Right cardiac atrium (tissue), 5 donors: ENCODE measurements around the gene PPIH. TPM values are rescaled to one million over a fixed set of nuclear protein-coding genes. Genes with fewer than 3 reads are reported as not detected.
"Not testable (repeated sequence)": the region's sequence is repeated elsewhere in the genome, so short reads cannot be mapped to it uniquely, and the experiment has no call there.

Source experiments
- ATAC-seq, 2 donors: fragments of 200-7000 bp; cut with Tn5 transposase; one replicate each; pipeline versions ENCODE4 v1.8.0 to v1.9.1; 2020; ENCODE audit warnings: moderate library complexity in 2 of 2, mild to moderate bottlenecking in 1 of 2
- DNase-seq, 3 donors: peaks; one replicate each; pipeline ENCODE4 v3.0.0-alpha.2; 2020
- H3K27ac ChIP-seq: one replicate; pipeline ENCODE4 v1.5.1; 2013; ENCODE audit warnings: mild to moderate bottlenecking, low read length, control low read depth, moderate library complexity
- H3K27me3 ChIP-seq: one replicate; pipeline ENCODE4 v1.6.1; 2013; ENCODE audit not compliant: control insufficient read depth, insufficient read depth
- H3K4me1 ChIP-seq: one replicate; pipeline ENCODE4 v1.6.1; 2013; ENCODE audit warnings: low read length; ENCODE audit not compliant: control insufficient read depth, insufficient read depth
- H3K4me3 ChIP-seq: one replicate; pipeline ENCODE4 v1.5.1; 2013; ENCODE audit warnings: low read length, control low read depth
- H3K9me3 ChIP-seq: one replicate; pipeline ENCODE4 v1.6.1; 2013; ENCODE audit warnings: low read length; ENCODE audit not compliant: control insufficient read depth
- WGBS: extraction: QIAGEN DNeasy Blood & Tissue Kit; methylation state at CpG from one replicate; pipeline ENCODE4 v1.1.7; 2013; 5-methylcytosine and 5-hydroxymethylcytosine counted together
- intact Hi-C, 4 donors: fragments of 100-400 bp; cut with DNase I; formaldehyde crosslinking; loops; one replicate each; pipeline versions ENCODE4 v1.11.0 to v1.14.0; 2022 to 2023
- polyA plus RNA-seq: library from polyadenylated mRNA; stranded (reverse); fragments of 200-250 nt; gene quantifications from one replicate; pipeline ENCODE4 v1.2.3, GENCODE V29; 2013
- total RNA-seq, 4 donors: library from RNA; stranded (reverse); fragmentation: NEBNext Ultra II Directional; extraction: Animal tissue kit (Norgen Biotek cat#: 25700); gene quantifications; one replicate each; pipeline ENCODE4 v1.2.1, GENCODE V29; 2021
- donor health status: healthy with polysubstance abuse.
- donor health status: DM: no; HTN: yes; CAD: no.
- donor health status: DM: no; HTN: no; CAD: no.
- donor health status: DM: no; HTN: yes; CAD: no; lungs with severe emphysema.
- donor health status: DM: yes; HTN: yes; CAD: no.

The PPIH gene
- total and polyA plus RNA-seq, 5 donors, result 18.7 to 27.5 (median 20.7) TPM

GRCh38 chr1:42669936-42670335 lies 11.7 kb downstream of the PPIH start:
- Histone ChIP-seq H3K4me3 (no peak overlapping the region), H3K9me3 (no peaks in the 10 kb centered on the region), H3K4me1 (no peaks in the 10 kb centered on the region), H3K27me3 (no peaks in the 10 kb centered on the region), H3K27ac (no peak overlapping the region)
- DNase-seq, result no peak
- 82% methylated on average over 3 of the region's 3 CpGs for WGBS
- intact Hi-C loops, result no loop called here
- no peak for ATAC-seq

GRCh38 chr1:42670425-42670824 lies 12.2 kb downstream of the PPIH start:
- Histone ChIP-seq H3K4me3 (no peak overlapping the region), H3K27me3 (no peaks in the 10 kb centered on the region), H3K4me1 (no peaks in the 10 kb centered on the region), H3K9me3 (no peaks in the 10 kb centered on the region), H3K27ac (no peak overlapping the region)
- intact Hi-C loops, result no loop called here
- WGBS, result 95% methylated on average over 4 of the region's 4 CpGs
- DNase-seq, result no peak
- ATAC-seq, result no peak

- Histone ChIP-seq H3K4me3 (no peak overlapping the region), H3K9me3 (no peaks in the 10 kb centered on the region), H3K4me1 (no peaks in the 10 kb centered on the region), H3K27ac (peak overlapping the region; percentile 91), H3K27me3 (no peaks in the 10 kb centered on the region)
- DNase-seq, result no peak
- ATAC-seq, result peak; percentile 55 to 68
- intact Hi-C loops, result no loop called here
Measured at GRCh38 chr1:42674214-42674613, 16.0 kb downstream of the PPIH start.

DNA sequence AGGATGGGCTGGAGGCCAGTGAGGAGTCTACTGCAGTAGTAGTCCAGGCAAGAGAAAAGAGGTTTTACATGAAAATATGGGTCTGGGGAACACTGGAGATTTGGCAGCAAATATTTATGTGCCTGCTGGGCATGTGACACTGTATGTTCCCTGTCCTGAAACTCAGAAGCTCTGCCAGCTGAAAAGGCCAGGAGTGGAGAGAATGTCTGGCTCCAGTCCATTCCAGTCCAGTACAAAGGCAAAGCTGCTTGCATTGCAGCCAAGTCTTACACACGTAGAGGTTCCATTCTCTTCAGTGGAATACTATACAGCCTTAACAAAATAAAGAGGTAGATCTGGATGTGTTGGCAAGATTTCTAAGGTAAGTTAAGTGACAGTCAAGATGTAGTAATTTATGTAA lies 16.5 kb downstream of the PPIH start:
- Histone ChIP-seq H3K9me3 (no peaks in the 10 kb centered on the region), H3K4me1 (no peaks in the 10 kb centered on the region), H3K27ac (peak overlapping the region; percentile 91), H3K4me3 (no peak overlapping the region), H3K27me3 (no peaks in the 10 kb centered on the region)
- intact Hi-C loops, result no loop called here
- peak; percentile 74 to 84 for ATAC-seq
- DNase-seq, result no peak
- WGBS, result 17% methylated on average over 1 of the region's 1 CpG

DNA sequence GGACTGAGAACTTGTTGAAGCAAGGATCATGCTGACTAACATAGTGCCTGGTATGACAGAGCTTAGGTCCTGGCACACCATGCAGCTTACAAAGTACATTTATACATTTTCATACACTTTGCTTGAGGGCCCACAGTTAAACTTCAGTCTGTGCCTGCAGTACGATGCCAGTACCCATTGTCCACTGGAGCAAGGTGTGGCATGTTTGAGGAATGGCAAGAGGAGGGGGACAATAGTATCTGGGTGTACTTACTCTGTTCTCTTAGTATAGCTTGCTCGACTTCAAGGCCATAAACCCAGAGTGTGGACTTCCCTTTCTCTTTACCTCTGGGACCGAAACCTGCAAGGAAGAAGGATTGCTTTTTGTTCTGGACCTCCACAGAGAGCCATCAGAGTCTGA lies 17.2 kb downstream of the PPIH start:
- DNase-seq (no peak), ATAC-seq (no peak)
- Histone ChIP-seq H3K4me1 (no peaks in the 10 kb centered on the region), H3K27ac (no peak overlapping the region), H3K9me3 (no peaks in the 10 kb centered on the region), H3K4me3 (no peak overlapping the region), H3K27me3 (no peaks in the 10 kb centered on the region)
- 90% methylated on average over 3 of the region's 3 CpGs for WGBS
- intact Hi-C loops, result no loop called here

DNA sequence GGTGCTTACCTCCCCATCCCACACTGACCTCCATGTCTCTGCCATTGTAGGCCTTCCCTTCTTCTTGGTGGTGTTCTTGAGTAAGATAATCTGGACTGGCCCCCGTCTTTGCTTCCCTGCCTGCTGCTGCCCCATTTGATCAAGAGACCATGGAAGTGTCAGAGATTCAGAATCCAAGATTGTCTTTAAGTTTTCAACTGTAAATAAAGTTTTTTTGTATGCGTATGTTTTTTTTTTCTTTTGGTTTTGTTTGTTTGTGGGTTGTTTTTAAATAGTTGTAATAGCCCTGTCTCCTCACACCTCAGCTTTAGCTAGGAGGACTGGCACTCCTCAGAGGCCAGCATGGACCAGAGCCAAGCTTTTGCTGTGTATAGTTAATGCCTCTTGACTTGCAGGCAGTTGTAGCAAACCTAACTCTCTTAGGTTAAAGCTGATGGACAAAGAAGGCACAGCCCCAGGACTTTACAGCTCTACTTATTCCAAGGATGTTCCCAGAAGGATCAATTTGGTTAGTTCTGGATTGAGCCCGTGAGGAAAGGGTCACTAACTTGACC lies 18.4 kb downstream of the PPIH start:
- Histone ChIP-seq H3K9me3 (no peaks in the 10 kb centered on the region), H3K27ac (peak overlapping the region; percentile 52), H3K4me1 (no peaks in the 10 kb centered on the region), H3K4me3 (no peak overlapping the region), H3K27me3 (no peaks in the 10 kb centered on the region)
- DNase-seq (peak in 2 of 3 donors; percentile 56 to 67), ATAC-seq (peak in 1 of 2 donors; percentile 28)
- WGBS, result 71% methylated on average over 3 of the region's 3 CpGs
- intact Hi-C loops, result no loop called here

GRCh38 chr1:42679364-42679983 lies 21.3 kb downstream of the PPIH start:
- intact Hi-C loops, result no loop called here
- no peak for DNase-seq
- Histone ChIP-seq H3K4me1 (peaks cover 3% of the 10 kb centered on the region), H3K9me3 (no peaks in the 10 kb centered on the region), H3K27me3 (no peaks in the 10 kb centered on the region), H3K4me3 (no peak overlapping the region), H3K27ac (no peak overlapping the region)
- ATAC-seq, result no peak
- WGBS, result 82% methylated on average over 10 of the region's 10 CpGs

DNA sequence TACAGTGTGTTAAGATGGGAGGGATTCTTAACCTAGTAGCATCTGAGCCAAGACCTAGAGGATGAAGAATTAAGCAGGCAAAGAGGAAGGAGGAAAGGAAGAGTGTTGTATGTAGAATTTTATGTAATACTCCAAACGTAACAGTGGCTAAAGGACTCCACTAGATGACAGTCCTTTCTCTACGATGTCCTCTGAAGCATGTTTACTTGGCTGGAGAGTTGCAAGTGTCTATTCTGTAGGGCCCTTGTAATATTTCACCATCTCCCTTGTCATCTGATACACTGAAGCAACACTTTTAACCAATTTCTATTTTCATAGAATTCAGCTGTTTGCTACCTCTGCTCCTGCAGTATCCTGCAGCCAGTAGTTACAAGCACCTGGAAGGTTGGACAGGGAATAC lies 21.8 kb downstream of the PPIH start:
- intact Hi-C loops, result no loop called here
- peaks cover 5% of the 10 kb centered on the region for H3K4me1 ChIP-seq
- no peak overlapping the region for H3K4me3 ChIP-seq
- no peak for DNase-seq
- no peak for ATAC-seq
- 62% methylated on average over 2 of the region's 2 CpGs for WGBS
- no peaks in the 10 kb centered on the region for H3K9me3 ChIP-seq
- no peaks in the 10 kb centered on the region for H3K27me3 ChIP-seq
- H3K27ac ChIP-seq, result no peak overlapping the region

DNA sequence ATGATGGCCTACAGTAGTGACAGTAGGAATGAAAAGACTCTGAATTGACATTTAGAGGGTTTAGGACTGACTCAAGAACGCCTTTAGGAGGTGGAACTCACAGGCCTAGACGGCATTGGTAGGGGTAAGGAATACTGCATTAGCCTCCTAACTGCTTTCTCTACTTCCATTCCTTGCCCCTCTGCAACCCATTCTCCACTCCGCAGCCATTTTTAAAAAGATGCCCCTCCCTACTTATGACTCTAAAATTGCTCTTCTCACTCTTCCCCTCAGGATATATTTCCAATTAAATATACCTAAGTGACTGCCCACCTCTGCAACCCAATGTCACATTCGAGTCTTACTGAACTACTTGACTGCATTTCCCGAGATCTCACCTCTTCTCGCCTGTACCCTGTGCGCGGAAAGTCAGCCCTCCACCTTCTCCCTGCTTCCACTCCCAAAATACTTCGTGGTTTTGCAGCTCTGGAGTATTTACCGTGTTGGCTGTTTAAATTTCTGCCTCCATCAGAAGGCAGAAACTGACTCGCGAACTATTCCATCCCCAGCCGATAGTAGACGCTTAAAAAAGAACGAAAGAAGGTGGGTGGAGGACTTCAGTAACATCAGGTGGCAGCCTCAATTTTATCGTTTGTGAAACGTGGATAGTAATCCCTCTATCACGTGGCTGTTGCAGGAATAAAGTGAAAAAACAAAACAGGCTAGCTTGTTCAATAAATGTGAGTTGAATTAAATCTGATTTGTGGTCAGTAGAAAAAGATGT lies 22.9 kb downstream of the PPIH start:
- Histone ChIP-seq H3K27ac (peak overlapping the region; percentile 50), H3K9me3 (no peaks in the 10 kb centered on the region), H3K27me3 (no peaks in the 10 kb centered on the region), H3K4me1 (peaks cover 5% of the 10 kb centered on the region), H3K4me3 (peak overlapping the region; percentile 56)
- 6% methylated on average over 18 of the region's 18 CpGs for WGBS
- intact Hi-C loops, result no loop called here
- no peak for ATAC-seq
- no peak for DNase-seq

DNA sequence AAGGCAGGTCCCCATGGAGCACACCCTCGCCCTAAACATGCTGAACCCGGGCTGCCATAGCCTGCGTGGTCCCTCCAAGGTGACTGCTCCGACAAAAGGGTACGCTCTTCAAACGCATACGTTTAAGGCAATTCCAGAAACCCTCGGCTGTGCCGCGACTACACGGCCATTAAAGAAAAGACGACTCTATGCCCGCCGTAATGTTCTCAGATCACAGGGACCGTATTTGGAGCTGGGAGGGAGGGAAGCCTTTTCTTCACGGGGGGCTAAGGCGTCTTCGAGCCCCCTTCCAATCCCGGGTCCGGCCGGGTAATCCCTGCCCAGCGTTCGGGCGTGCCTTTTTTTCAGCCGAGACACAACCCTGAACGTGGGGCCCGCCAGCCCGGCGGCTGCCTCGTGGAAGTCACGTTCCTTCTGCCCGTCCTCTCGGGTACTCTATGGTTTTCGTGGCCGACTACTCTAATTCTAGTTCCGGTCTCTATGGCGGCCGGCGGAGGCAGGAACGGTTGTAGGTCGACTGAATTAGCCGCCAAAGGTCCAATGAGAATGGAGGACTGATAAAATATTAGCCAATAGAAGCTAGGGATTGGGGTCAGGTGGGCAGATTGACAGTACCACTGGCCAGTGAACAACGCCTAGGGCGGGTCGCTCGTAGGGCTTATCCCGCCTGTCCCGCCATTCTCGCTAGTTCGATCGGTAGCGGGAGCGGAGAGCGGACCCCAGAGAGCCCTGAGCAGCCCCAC lies 23.7 kb downstream of the PPIH start, which contains the start of gene YBX1:
TSS of gene YBX1 (plus strand) at position 678 of the 743 bp plus-strand sequence. CDS start 148 bp downstream, outside the sequence.
- DNase-seq, result peak; percentile 95 to 98 (median 98)
- peak within 1 kb of the TSS; percentile 90 for H3K27ac ChIP-seq
- H3K4me3 ChIP-seq, result peak within 1 kb of the TSS; percentile 98
- no peaks in the 10 kb centered on the region for H3K27me3 ChIP-seq
- peaks cover 5% of the 10 kb centered on the region for H3K4me1 ChIP-seq
- intact Hi-C loops, result no loop called here
- ATAC-seq, result peak; percentile 98
- H3K9me3 ChIP-seq, result no peaks in the 10 kb centered on the region
- WGBS, result under 1% methylated on average over 54 of the region's 54 CpGs

DNA sequence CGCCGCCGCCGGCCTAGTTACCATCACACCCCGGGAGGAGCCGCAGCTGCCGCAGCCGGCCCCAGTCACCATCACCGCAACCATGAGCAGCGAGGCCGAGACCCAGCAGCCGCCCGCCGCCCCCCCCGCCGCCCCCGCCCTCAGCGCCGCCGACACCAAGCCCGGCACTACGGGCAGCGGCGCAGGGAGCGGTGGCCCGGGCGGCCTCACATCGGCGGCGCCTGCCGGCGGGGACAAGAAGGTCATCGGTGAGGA lies 24.2 kb downstream of the PPIH start:
- peak overlapping the region; percentile 90 for H3K27ac ChIP-seq
- H3K4me3 ChIP-seq, result peak overlapping the region; percentile 98
- DNase-seq, H3K9me3 ChIP-seq, H3K27me3 ChIP-seq, H3K4me1 ChIP-seq, intact Hi-C loops: not testable (repeated sequence)
- under 1% methylated on average over 33 of the region's 33 CpGs for WGBS
- ATAC-seq, result peak; percentile 7 to 28
